BE2C (cell line): ENCODE measurements around the gene RAI1.
A peak's percentile ranks its signal among the peaks of the same experiment; 100 is the strongest.

Experiments
- DNase-seq: peaks from one replicate; pipeline ENCODE4 v3.0.0-alpha.2; 2020
- H3K27me3 ChIP-seq: fragments of 250-450 bp; sonication (Bioruptor Pico); 2 replicates; pipeline ENCODE4 v1.5.1; 2020; ENCODE audit warnings: mild to moderate bottlenecking
- H3K36me3 ChIP-seq: fragments of 250-450 bp; sonication (Bioruptor Pico); 2 replicates; pipeline ENCODE4 v1.5.1; 2020; ENCODE audit warnings: mild to moderate bottlenecking
- H3K4me1 ChIP-seq: fragments of 250-450 bp; sonication (Bioruptor Pico); 2 replicates; pipeline ENCODE4 v1.5.1; 2020
- H3K4me3 ChIP-seq: 2 replicates; pipeline ENCODE4 v1.5.1; 2011; ENCODE audit warnings: low read depth, low read length
- H3K9me3 ChIP-seq: fragments of 250-450 bp; sonication (Bioruptor Pico); 2 replicates; pipeline ENCODE4 v1.5.1; 2020
- TF ChIP-seq, protein P1 (sequence below): IDR thresholded peaks from 2 replicates; pipeline ENCODE4 v1.5.1; 2012; ENCODE audit warnings: mild to moderate bottlenecking, low read depth, low read length

RAI1 gene

GRCh38 chr17:17822189-17822588 lies 140.9 kb downstream of the RAI1 start:
- DNase-seq, result no peak
- no peaks in the 10 kb centered on the region for H3K27me3 ChIP-seq
- H3K4me3 ChIP-seq, result peak overlapping the region; percentile 48
- TF ChIP-seq, protein P1, sequence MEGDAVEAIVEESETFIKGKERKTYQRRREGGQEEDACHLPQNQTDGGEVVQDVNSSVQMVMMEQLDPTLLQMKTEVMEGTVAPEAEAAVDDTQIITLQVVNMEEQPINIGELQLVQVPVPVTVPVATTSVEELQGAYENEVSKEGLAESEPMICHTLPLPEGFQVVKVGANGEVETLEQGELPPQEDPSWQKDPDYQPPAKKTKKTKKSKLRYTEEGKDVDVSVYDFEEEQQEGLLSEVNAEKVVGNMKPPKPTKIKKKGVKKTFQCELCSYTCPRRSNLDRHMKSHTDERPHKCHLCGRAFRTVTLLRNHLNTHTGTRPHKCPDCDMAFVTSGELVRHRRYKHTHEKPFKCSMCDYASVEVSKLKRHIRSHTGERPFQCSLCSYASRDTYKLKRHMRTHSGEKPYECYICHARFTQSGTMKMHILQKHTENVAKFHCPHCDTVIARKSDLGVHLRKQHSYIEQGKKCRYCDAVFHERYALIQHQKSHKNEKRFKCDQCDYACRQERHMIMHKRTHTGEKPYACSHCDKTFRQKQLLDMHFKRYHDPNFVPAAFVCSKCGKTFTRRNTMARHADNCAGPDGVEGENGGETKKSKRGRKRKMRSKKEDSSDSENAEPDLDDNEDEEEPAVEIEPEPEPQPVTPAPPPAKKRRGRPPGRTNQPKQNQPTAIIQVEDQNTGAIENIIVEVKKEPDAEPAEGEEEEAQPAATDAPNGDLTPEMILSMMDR, result no peak
- H3K9me3 ChIP-seq, result no peaks in the 10 kb centered on the region
- H3K36me3 ChIP-seq, result peaks cover 19% of the 10 kb centered on the region
- peaks cover 39% of the 10 kb centered on the region for H3K4me1 ChIP-seq

- TF ChIP-seq, protein P1, result no peak
- no peaks in the 10 kb centered on the region for H3K9me3 ChIP-seq
- peaks cover 15% of the 10 kb centered on the region for H3K36me3 ChIP-seq
- DNase-seq, result no peak
- no peaks in the 10 kb centered on the region for H3K27me3 ChIP-seq
- peaks cover 39% of the 10 kb centered on the region for H3K4me1 ChIP-seq
- H3K4me3 ChIP-seq, result peak overlapping the region; percentile 48
These were observed 141.4 kb downstream of the RAI1 start for GRCh38 chr17:17822616-17823015.

- Histone ChIP-seq H3K4me1 (peaks cover 34% of the 10 kb centered on the region), H3K36me3 (peaks cover 9% of the 10 kb centered on the region), H3K9me3 (no peaks in the 10 kb centered on the region), H3K27me3 (no peaks in the 10 kb centered on the region), H3K4me3 (peak overlapping the region; percentile 48)
- DNase-seq, result peak; percentile 79
- TF ChIP-seq, protein P1, result no peak
These were observed 142.3 kb downstream of the RAI1 start for GRCh38 chr17:17823433-17824118.

DNA sequence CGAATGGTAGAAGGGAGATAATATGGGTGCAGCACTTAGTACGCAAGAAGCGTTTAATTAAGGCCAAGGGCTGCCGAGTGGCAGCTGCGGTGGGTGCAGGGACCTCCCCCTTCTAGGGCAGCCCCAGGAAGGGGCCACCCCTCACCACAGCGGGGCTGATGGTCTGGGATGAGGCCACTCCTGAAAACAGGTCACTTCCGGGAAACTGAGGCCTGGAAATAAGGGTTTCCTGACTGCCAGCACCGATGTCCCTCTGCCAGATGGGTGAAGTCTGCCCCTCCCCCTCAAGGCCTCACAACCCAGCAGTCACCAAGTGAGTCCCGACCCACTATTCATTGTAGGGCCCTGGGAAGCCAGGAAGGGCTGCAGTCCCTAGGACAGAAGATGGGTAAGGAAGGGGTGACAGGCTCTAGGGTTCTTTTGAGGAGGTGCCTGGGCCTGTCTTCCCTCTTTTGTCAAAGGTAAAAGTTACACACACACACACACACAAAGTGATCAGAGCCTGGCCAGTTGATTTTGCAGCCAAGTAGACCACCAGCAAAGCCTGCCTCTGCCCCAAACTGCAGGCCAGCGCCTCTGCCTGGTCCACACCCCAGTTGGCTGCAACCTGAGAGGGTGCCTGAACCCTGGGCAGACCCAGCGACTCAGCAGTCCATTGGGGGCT lies 143.0 kb downstream of the RAI1 start:
- TF ChIP-seq, protein P1, result no peak
- H3K4me3 ChIP-seq, result peak overlapping the region; percentile 34
- H3K9me3 ChIP-seq, result no peaks in the 10 kb centered on the region
- H3K36me3 ChIP-seq, result peaks cover 3% of the 10 kb centered on the region
- no peaks in the 10 kb centered on the region for H3K27me3 ChIP-seq
- peak; percentile 66 for DNase-seq
- H3K4me1 ChIP-seq, result peaks cover 28% of the 10 kb centered on the region

- Histone ChIP-seq H3K4me1 (peaks cover 20% of the 10 kb centered on the region), H3K9me3 (no peaks in the 10 kb centered on the region), H3K27me3 (no peaks in the 10 kb centered on the region), H3K4me3 (no peak overlapping the region), H3K36me3 (no peaks in the 10 kb centered on the region; the same call in 1 of the 2 replicates)
- no peak for DNase-seq
- TF ChIP-seq, protein P1, result no peak
These were observed 143.7 kb downstream of the RAI1 start for GRCh38 chr17:17824783-17825614.
